NCI-H524 (cell line): ENCODE results near the gene UXT.
A peak's percentile ranks its signal among the peaks of the same experiment; 100 is the strongest.
"Not testable (repeated sequence)": the region's sequence is repeated elsewhere in the genome, so short reads cannot be mapped to it uniquely, and the experiment has no call there.

Source experiments
- DNase-seq, 2 experiments: peaks; one replicate each; lab custom pipeline; 2025; lab: John Stamatoyannopoulos, UW

UXT gene

GRCh38 chrX:47614618-47615017 is 44.4 kb downstream of the UXT start:
- DNase-seq: no peak

GRCh38 chrX:47613082-47613481 is 45.9 kb downstream of the UXT start:
- DNase-seq: peak; percentile 2 to 72

- DNase-seq: no peak
These were observed 46.6 kb downstream of the UXT start for GRCh38 chrX:47612418-47612817.

- no peak for DNase-seq
These were observed 47.1 kb downstream of the UXT start for GRCh38 chrX:47611926-47612325.

GRCh38 chrX:47611489-47611888 is 47.5 kb downstream of the UXT start:
- DNase-seq: no peak

- DNase-seq: no peak
These were observed 48.5 kb downstream of the UXT start for GRCh38 chrX:47610511-47610910.

GRCh38 chrX:47608130-47608810 is 50.7 kb downstream of the UXT start:
- no peak for DNase-seq

- no peak for DNase-seq
These were observed 51.9 kb downstream of the UXT start for GRCh38 chrX:47607091-47607490.

GRCh38 chrX:47605024-47605423 is 54.0 kb downstream of the UXT start:
- DNase-seq: no peak

- not testable (repeated sequence) for DNase-seq
These were observed 55.9 kb downstream of the UXT start for GRCh38 chrX:47603125-47603524.
